Measurements from ENCODE around the gene IL17RA. TPM values are rescaled to one million over a fixed set of nuclear protein-coding genes. Genes with fewer than 3 reads are reported as not detected.

IL17RA gene
- total RNA-seq, 1 donor from 2014 or later, result 10.9 TPM

DNA sequence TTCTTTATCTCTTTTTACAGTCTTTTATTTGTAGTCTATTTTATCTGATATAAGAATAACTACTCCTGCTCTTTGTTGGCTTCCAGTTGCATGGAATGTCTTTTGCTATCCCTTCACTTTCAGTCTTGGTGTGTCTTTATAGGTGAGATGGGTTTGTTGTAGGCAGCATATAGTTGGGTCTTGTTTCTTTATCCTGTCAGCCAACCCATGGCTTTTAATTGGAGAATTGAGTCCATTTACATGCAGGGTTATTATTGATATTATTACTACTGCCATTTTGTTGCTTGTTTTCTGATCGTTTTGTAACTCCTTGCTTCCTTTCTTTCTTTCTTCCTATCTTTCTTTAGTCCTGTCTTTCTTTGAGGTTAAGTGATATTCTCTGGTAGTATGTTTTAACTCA, 11.9 kb upstream of the IL17RA start:
- DNase-seq (ENCODE audit: missing footprints) (no peak), ATAC-seq (no peak)
- intact Hi-C loops (cut with DNase I), result no loop called here

- no peak for ATAC-seq
- DNase-seq (ENCODE audit: missing footprints), result no peak
- intact Hi-C loops (cut with DNase I), result loop anchor here (5.0 kb wide), 1 partner anchor 123 kb away; no protein-coding TSS in a partner anchor
These were observed 10.2 kb upstream of the IL17RA start for GRCh38 chr22:17074648-17075002.

GRCh38 chr22:17077255-17077654, 7.5 kb upstream of the IL17RA start:
- no peak for ATAC-seq
- intact Hi-C loops (cut with DNase I), result loop anchor here (2.0 to 5.0 kb wide), 2 partner anchors 120 to 424 kb away; no protein-coding TSS in a partner anchor
- DNase-seq (ENCODE audit: missing footprints), result no peak

DNA sequence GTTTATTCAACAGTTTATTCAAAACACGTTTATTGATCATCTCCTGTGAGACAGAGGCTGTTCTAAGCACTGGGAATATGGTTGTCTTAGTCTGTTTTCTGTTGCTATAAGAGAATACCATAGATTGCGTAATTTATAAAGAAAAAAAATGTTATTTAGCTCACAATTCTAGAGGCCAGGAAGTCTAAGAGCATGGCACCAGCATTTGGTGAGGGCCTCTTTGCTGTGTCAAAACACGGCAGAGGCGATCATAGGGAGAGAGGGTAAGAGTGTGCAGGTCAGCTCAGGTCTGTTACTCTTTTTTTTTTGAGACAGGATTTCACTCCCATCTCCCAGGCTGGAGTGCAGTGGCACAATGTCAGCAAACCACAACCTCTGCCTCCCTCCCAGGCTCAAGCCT, 5.2 kb upstream of the IL17RA start:
- DNase-seq (ENCODE audit: missing footprints), result no peak
- ATAC-seq, result no peak
- intact Hi-C loops (cut with DNase I), result loop anchor here (5.0 kb wide), 1 partner anchor 118 kb away; no protein-coding TSS in a partner anchor

GRCh38 chr22:17083255-17083654, 1.5 kb upstream of the IL17RA start:
- DNase-seq (ENCODE audit: missing footprints) (no peak), ATAC-seq (no peak)
- intact Hi-C loops (cut with DNase I), result loop anchor here (5.0 kb wide), 1 partner anchor 89 kb away; no protein-coding TSS in a partner anchor

DNA sequence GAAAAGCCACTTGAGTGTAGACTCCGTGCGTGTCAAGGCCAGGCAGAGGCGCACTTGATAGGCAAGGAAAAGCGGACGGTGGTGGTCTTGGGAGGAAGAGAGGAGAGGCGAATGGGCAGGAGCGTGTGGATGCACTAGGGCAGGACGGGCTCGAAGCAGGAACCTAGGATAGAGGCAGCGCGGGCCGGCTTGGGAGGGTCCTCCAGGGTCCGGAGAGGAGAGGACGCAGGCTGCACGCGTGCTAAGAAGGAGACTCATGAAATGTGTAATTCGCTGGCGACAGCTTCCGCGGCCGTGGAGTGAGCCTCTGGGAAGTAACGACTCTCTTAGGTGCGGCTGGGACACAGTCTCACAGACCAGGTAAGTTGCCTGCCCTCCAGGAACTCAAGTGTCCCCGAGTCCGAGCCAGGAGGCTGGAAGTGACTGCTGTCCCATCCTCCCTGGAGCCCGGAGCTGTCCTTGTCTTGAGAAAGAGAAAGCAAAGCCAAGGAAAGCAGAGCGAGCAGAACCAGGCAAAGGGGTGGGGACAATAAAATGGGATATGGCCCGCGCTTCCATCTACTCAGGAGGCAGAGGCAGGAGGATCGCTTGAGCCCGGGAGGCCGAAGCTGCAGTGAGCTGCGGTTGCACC, 874 bp upstream of the IL17RA start:
- DNase-seq (ENCODE audit: missing footprints), result no peak
- intact Hi-C loops (cut with DNase I), result loop anchor here (1.0 to 5.0 kb wide), 2 partner anchors 74 to 88 kb away; no protein-coding TSS in a partner anchor
- no peak for ATAC-seq

DNA sequence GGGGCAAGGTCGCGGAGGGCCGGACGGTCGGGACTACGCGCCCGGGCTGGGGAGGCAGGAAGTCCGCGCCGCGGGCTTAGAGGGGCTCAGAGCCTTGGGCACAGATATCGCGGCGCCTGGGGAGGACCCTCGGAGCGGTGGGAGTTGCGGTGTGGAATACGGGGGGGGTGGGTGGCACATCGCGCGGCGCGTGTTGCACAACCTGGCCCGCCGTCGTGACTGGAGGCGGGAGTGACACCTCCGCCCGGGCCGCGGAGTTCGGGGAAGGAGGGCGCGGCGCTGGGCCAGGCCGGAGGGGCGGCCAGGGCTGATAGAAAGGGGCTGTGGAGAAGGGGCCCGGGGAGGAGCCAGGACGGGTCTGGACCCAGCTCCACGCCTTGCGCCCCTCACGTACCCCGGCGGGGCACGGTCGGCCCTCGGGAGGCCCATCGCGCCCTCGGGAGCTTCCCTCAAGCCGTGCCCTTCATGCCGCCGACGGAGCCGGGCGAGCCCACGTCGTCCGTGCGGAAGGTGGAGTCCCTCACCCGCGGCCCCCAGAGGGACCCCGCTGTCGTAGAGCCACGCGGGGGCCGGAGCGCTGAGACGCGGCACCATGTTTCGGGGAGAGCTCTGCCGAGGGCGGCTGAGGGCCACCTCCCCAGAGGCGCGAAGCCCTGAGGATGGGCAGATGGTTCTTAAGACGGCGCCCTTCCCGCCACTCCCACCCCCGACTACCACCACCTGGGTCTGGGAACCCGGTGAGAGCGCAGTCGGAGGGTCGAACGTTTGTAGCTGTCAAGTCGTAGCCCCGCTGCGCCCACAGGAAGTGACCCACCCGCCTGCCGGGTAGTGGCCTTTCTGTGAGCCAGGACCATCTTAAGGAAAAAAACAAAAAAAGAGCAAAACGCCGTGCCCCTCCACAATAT, 729 bp downstream of the IL17RA start:
- intact Hi-C loops (cut with DNase I), result loop anchor here (5.0 kb wide), 1 partner anchor 37 kb away; the partner anchor contains the start of gene TMEM121B
- ATAC-seq (peak; percentile 39), DNase-seq (ENCODE audit: missing footprints) (peak; percentile 77)

- intact Hi-C loops (cut with DNase I), result loop anchor here (5.0 kb wide), 1 partner anchor 36 kb away; the partner anchor contains the start of gene TMEM121B
- ATAC-seq, result no peak
These were observed 1.5 kb downstream of the IL17RA start for GRCh38 chr22:17086296-17086695.

GRCh38 chr22:17086788-17087497, 2.1 kb downstream of the IL17RA start:
- DNase-seq (ENCODE audit: missing footprints) (no peak), ATAC-seq (no peak)
- intact Hi-C loops (cut with DNase I), result loop anchor here (5.0 kb wide), 1 partner anchor 35 kb away; the partner anchor contains the start of gene TMEM121B

More at GRCh38 chr22:17086296-17086695, 1.5 kb downstream of the IL17RA start:
- no peak for DNase-seq (ENCODE audit: missing footprints)

DNA sequence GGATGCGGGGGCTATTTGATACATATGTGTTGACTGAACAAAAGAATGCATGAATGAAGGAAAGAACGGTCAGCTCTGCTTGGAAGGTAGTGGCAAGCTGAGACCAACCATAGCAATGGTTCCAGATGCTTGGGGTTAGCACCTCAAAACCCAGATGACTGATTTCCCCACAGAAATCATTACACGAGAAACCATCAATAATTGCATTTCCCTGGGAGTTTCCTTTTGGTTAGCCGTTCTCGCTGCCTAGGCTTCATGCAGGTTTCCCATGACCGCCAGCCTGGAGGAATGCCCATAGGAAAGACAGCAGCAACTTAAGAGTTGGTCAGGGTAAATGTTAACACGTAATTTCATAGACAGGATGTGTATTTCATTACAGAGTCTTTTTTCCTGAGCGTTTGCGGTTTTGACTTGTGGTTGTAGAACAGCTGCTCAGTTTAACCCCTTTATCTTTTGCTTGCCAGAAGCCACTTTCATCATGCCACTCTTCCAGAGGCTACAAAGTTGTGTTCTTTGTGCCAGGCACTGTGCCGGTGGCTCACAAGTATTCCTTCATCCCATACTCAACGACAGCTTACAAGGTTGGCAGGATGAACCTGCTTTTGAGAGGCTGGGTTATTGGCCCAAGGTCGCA, 2.8 kb downstream of the IL17RA start:
- intact Hi-C loops (cut with DNase I), result loop anchor here (5.0 kb wide), 1 partner anchor 35 kb away; the partner anchor contains the start of gene TMEM121B
- ATAC-seq (no peak), DNase-seq (ENCODE audit: missing footprints) (no peak)

DNA sequence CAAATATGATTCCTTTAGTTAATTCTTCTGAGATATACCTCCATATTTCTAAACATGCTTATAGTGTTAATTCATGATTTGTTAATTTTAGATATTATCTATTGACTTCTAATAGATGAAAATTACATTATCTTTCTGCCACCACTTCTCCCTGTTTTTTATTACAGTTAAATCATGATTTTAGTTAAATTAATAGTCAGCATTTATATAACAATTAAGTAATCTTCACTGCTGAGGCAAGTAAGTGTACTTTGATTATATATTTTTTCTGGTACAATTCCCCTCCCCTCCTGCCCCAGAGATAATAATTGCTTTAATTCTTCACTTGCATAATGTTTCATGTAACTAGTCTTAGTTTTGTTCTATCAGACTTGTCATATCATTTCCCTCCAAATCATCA, 5.8 kb downstream of the IL17RA start:
- intact Hi-C loops (cut with DNase I), result no loop called here
- DNase-seq (ENCODE audit: missing footprints) (no peak), ATAC-seq (no peak)

DNA sequence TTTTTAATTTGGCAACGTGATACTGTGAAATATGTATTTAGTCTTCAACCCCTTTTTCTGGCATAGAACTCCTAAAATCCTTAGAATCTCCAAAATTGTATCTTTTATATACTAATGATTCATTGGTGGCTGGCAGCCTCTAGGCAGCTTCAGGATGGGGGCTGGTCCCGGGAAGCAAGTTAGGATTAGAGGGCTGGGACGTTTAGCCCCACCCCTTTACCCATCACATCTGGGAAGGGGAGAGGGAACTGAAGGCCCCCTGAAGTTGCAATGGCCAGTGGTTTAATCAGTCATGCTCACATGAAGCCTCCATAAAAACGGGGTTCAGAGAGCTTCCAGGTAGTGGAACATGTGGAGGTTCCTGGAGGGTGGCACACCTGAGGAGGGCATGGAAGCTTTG, 7.1 kb downstream of the IL17RA start:
- ATAC-seq (no peak), DNase-seq (ENCODE audit: missing footprints) (no peak)
- intact Hi-C loops (cut with DNase I), result no loop called here

DNA sequence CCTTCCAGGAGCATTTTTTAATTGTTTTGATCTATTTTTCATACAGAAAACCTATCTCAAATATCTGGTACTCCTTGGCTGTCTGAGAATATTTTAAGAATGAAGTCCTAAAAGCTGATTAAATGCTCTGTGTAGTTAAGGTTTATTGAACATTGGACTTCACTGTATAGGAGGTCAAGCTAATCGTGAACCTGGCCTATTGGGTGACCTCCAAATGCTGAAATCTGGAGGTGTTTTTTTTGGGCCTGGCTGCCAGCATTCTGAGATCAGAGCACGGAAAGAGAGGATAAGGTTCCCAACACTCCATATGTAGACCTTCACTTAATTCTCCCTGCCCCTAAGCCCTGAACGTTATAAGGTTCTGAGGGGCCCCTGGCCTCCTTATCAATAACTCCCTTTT, 8.3 kb downstream of the IL17RA start:
- intact Hi-C loops (cut with DNase I), result no loop called here
- ATAC-seq, result no peak

GRCh38 chr22:17095538-17095937, 10.7 kb downstream of the IL17RA start:
- intact Hi-C loops (cut with DNase I), result no loop called here
- DNase-seq (ENCODE audit: missing footprints) (no peak), ATAC-seq (no peak)

More for the DNA sequence above, 8.3 kb downstream of the IL17RA start:
- no peak for DNase-seq (ENCODE audit: missing footprints)

DNA sequence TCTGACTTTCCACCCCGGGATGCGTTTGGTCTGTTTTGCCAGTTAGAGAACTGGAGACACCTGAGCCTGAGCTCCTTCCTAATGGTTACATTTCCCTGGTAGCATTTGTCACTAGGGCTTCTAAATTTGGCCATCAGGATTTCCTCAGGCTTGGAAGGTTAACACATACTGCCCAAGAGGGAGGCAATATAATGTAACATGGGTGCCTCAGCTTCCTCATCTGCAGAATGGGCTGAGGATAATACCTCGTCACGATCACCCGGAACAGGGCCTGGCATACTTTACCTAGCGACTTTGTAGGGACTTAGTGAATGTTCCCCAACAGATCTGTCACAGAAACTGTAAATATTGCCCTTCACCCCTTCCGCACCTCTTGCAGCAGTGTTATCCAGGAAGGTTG, 11.3 kb downstream of the IL17RA start:
- ATAC-seq, result no peak
- intact Hi-C loops (cut with DNase I), result no loop called here
- DNase-seq (ENCODE audit: missing footprints), result no peak

- DNase-seq (ENCODE audit: missing footprints), result no peak
- intact Hi-C loops (cut with DNase I), result no loop called here
- ATAC-seq, result no peak
These were observed 12.3 kb downstream of the IL17RA start for GRCh38 chr22:17097062-17097461.

- DNase-seq (ENCODE audit: missing footprints) (no peak), ATAC-seq (no peak)
- intact Hi-C loops (cut with DNase I), result no loop called here
These were observed 12.9 kb downstream of the IL17RA start for GRCh38 chr22:17097701-17098100.

- intact Hi-C loops (cut with DNase I), result no loop called here
- ATAC-seq, result peak; percentile 73
- DNase-seq (ENCODE audit: missing footprints), result no peak
These were observed 13.6 kb downstream of the IL17RA start for GRCh38 chr22:17098379-17098819.

Data from Right ventricle myocardium inferior (tissue), 1 donor.